BLaER1 treated with 17β-estradiol and CSF1 and Interleukin-3, amounts not matched to agents 10 nM and 100 nM (cell line): ENCODE data around the gene ARHGAP24.
"Not testable (repeated sequence)": the region's sequence is repeated elsewhere in the genome, so short reads cannot be mapped to it uniquely, and the experiment has no call there.

ENCODE experiments used
- H3K27ac ChIP-seq, 11 experiments: shearing (Covaris generic); formaldehyde crosslinking; 2 replicates each; pipeline ENCODE4 v1.8.1; 2022
- H3K27me3 ChIP-seq, 11 experiments: shearing (Covaris generic); formaldehyde crosslinking; 2 replicates each; pipeline ENCODE4 v1.8.1; 2022
- H3K36me3 ChIP-seq, 11 experiments: shearing (Covaris generic); formaldehyde crosslinking; 2 replicates each; pipeline ENCODE4 v1.8.1; 2022
- H3K4me1 ChIP-seq, 10 experiments: shearing (Covaris generic); formaldehyde crosslinking; 2 replicates each; pipeline ENCODE4 v1.8.1; 2022
- H3K4me2 ChIP-seq, 11 experiments: shearing (Covaris generic); formaldehyde crosslinking; 2 replicates each; pipeline ENCODE4 v1.8.1; 2022
- H3K4me3 ChIP-seq, 10 experiments: shearing (Covaris generic); formaldehyde crosslinking; 2 replicates each; pipeline ENCODE4 v1.8.1; 2022
- H3K9ac ChIP-seq, 11 experiments: shearing (Covaris generic); formaldehyde crosslinking; 2 replicates each; pipeline ENCODE4 v1.8.1; 2022
- H3K9me3 ChIP-seq, 11 experiments: shearing (Covaris generic); formaldehyde crosslinking; replicated peaks in 1 of 11; 2 replicates each; pipeline ENCODE4 v1.8.1; 2022
- H4K20me1 ChIP-seq, 11 experiments: shearing (Covaris generic); formaldehyde crosslinking; 2 replicates each; pipeline ENCODE4 v1.8.1; 2022
- Cebpa-rat ChIP-seq, 11 experiments: shearing (Covaris generic); IDR thresholded peaks; 2 replicates each; pipeline ENCODE4 v1.8.1; 2022

The ARHGAP24 gene

DNA sequence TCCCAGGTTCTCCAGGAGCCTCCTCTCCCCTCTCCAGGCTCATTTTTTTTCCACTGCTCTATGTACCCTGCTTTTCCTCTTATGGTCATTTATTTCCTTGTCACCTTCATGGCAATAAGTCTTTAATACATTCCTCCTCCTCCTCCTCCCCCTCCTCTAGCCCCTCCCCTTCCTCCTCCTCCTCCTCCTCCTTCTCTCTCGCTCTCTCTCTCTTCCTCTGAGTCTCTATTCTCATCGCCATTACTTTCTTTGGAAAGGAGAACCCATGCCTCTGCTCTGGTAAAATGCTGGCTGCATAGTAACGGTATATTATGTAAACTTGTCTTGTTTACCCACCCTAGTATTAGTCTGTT is 35.7 kb downstream of the ARHGAP24 start:
- no peak for TF ChIP-seq Cebpa-rat (IDR thresholded peaks at IDR 0.05)
- Histone ChIP-seq H3K9me3 (peaks cover 0 to 11% (median 4%) of the 10 kb centered on the region in 11 experiments; a peak in 6 of 22 replicates), H3K4me1 (no peaks in the 10 kb centered on the region), H3K4me2 (no peak overlapping the region), H3K9ac (no peak overlapping the region), H3K36me3 (no peaks in the 10 kb centered on the region), H3K27ac (no peak overlapping the region), H3K27me3 (no peaks in the 10 kb centered on the region), H3K4me3 (no peak overlapping the region), H4K20me1 (no peaks in the 10 kb centered on the region)

DNA sequence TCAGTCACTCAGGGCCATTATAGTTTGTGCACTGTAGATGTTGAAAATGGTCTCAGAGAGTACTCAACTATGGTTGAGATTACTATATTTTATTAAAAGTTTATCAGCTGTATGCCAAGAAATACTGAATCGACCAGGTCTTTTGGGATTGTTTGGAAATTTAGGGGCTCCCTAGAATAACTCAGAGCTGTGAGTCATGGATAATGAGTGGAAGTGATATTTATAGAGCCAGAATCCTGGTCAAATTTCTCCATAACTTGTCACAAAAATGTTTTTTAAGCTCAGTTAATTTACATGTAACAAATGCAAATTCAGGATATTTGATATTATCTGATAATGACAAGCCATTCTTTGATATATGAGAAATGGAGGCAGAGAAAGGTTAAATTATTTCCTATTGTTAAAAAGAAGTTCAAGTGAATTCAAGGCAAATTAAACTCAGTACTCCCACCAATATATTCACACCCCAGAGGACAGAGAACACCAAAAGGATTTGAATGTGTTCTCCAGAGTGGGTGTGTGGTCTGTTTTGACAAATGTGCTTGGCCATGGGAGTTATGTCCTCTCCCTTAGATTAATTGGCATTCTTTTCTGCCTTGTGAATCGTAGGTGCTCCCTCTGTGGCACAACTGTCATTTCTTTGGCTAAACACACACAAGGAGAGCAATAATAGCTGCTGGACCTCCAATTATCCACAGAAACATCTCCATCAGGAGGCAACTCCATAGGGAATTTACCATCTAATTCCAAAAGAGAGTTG is 37.7 kb downstream of the ARHGAP24 start:
- no peak overlapping the region for H3K4me2 ChIP-seq
- H3K9ac ChIP-seq = no peak overlapping the region
- no peaks in the 10 kb centered on the region for H3K4me1 ChIP-seq
- no peaks in the 10 kb centered on the region for H3K36me3 ChIP-seq
- no peaks in the 10 kb centered on the region for H4K20me1 ChIP-seq
- no peaks in the 10 kb centered on the region for H3K27me3 ChIP-seq
- no peaks in the 10 kb centered on the region for H3K9me3 ChIP-seq
- no peak for TF ChIP-seq Cebpa-rat (IDR thresholded peaks at IDR 0.05)
- no peak overlapping the region for H3K4me3 ChIP-seq
- H3K27ac ChIP-seq = no peak overlapping the region

DNA sequence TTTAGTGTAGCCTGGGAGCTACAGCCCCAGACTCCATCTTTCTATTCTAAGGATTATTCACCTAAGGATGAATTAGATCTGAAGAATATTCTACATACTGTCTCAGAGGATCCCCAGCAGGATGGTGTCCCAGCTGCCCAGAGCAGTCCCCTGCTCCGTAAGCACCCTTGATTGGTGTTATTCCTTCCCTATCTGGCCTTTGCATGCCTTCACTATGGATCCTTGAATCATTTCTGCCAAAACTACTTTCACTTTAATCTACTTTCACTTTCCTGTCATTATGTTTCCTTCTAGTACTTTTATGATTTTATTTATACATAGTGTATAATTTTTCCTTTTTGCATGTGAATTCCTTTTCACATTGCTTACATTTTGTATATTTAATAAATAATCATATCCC is 39.2 kb downstream of the ARHGAP24 start:
- H3K9ac ChIP-seq = no peak overlapping the region
- no peak overlapping the region for H3K4me2 ChIP-seq
- no peaks in the 10 kb centered on the region for H3K36me3 ChIP-seq
- no peaks in the 10 kb centered on the region for H4K20me1 ChIP-seq
- H3K27ac ChIP-seq = no peak overlapping the region
- no peaks in the 10 kb centered on the region for H3K27me3 ChIP-seq
- H3K4me1 ChIP-seq = no peaks in the 10 kb centered on the region
- H3K9me3 ChIP-seq = no peaks in the 10 kb centered on the region
- TF ChIP-seq Cebpa-rat (IDR thresholded peaks at IDR 0.05) = no peak
- H3K4me3 ChIP-seq = no peak overlapping the region

DNA sequence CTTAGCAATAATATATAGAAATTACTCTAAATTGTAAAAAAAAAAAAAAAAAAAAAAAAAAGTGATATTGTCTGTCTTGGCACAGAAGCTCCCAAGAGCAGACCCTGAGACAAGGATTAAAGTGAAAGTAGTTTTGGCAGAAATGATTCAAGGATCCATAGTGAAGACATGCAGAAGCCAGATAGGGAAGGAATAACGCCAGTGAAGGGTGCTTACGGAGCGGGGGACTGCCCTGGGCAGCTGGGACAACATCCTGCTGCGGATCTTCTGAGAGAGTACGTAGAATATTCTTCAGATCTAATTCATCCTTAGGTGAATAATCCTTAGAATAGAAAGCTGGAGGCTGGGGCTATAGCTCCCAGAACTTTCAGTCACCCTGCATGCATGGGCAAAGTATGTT is 39.8 kb downstream of the ARHGAP24 start:
- no peaks in the 10 kb centered on the region for H4K20me1 ChIP-seq
- no peak overlapping the region for H3K27ac ChIP-seq
- no peak for TF ChIP-seq Cebpa-rat (IDR thresholded peaks at IDR 0.05)
- H3K9me3 ChIP-seq = no peaks in the 10 kb centered on the region
- H3K36me3 ChIP-seq = no peaks in the 10 kb centered on the region
- H3K9ac ChIP-seq = no peak overlapping the region
- no peak overlapping the region for H3K4me3 ChIP-seq
- no peaks in the 10 kb centered on the region for H3K27me3 ChIP-seq
- H3K4me2 ChIP-seq = no peak overlapping the region
- H3K4me1 ChIP-seq = no peaks in the 10 kb centered on the region

DNA sequence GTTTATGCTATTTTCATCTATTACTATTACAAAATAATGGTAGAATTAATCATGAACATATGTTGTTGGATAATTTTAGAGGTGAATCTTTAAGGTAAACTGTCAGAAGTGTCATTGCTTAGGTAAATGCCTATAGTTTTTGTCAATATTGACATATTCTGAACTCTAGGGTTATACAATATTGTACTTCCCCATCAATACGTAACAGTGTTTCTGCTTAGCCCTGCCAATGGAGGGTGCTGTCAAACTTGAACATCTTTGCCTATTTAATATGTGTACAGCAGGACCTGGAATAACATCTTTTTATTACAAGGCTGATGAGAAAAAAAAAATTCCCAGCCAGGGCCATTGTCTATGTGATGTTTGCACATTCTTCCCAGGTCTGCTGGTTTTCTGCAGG is 40.8 kb downstream of the ARHGAP24 start:
- H3K27me3 ChIP-seq = no peaks in the 10 kb centered on the region
- no peaks in the 10 kb centered on the region for H3K9me3 ChIP-seq
- H4K20me1 ChIP-seq = no peaks in the 10 kb centered on the region
- H3K36me3 ChIP-seq = no peaks in the 10 kb centered on the region
- H3K4me1 ChIP-seq = no peaks in the 10 kb centered on the region
- no peak overlapping the region for H3K9ac ChIP-seq
- H3K4me2 ChIP-seq = no peak overlapping the region
- no peak overlapping the region for H3K27ac ChIP-seq
- no peak for TF ChIP-seq Cebpa-rat (IDR thresholded peaks at IDR 0.05)
- no peak overlapping the region for H3K4me3 ChIP-seq

DNA sequence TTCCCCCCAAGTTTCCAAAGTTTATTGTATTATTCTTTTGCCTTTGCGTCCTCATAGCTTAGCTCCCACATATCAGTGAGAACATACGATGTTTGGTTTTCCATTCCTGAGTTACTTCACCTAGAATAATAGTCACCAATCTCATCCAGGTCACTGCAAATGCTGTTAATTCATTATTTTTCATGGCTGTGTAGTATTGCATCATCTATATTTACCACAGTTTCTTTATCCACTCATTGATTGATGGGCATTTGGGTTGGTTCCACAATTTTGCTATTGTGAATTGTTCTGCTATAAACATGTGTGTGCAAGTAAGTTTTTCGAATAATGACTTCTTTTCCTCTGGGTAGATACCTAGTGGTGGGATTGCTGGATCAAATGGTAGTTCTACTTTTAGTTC is 43.6 kb downstream of the ARHGAP24 start:
- TF ChIP-seq Cebpa-rat (IDR thresholded peaks at IDR 0.05) = peak in 1 of 11 experiments; percentile 20; a peak in 1 of 22 replicates
- not testable (repeated sequence) for H3K27me3 ChIP-seq, H3K4me2 ChIP-seq, H4K20me1 ChIP-seq, H3K4me3 ChIP-seq, H3K9me3 ChIP-seq, H3K36me3 ChIP-seq, H3K27ac ChIP-seq, H3K4me1 ChIP-seq, H3K9ac ChIP-seq

DNA sequence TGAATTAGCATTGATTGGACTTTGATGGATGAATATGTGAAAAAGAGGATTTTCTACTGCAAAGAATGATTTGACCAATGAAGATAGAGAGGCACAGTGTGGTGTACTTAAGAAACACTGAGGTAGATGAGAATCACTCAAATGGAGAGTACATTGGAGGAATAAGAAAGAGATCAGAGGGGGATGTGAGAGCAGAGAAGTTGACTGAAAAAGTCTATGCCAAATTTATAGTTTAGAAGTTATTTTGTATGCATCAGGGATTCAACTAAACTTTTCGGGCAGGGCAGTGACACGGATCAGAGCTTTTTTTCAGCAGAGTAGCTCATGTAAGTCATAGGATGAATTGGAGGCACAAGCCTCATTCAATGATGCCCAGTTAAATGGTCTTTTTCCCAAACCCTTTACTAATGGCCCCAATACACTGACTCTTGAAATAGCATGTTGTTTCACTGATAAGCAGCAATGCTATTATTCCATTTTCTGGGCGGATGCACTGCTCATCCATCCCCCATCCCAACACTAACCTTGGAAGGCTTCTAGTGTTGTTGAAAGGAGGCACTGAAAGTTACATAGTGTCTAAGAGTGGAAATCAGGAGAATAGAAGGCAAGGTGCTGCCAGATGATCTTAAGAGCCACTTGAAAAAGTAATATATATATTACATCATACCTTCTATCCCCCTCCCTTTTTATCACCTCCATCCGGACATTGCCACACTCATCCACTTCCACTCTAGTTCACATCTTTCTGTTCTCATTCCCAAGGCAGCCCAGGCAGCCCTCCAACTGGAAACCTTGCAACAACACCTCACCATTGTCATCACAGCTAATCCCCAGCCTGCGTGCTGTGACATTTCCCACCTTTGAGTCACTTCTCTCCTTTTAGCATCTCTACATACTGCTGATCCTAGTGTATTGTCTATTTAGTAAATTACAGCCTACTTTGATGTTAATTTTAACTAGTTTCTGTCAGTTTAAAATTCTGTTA is 46.1 kb downstream of the ARHGAP24 start:
- no peak for TF ChIP-seq Cebpa-rat (IDR thresholded peaks at IDR 0.05)
- Histone ChIP-seq H3K4me1 (no peaks in the 10 kb centered on the region), H3K27ac (no peak overlapping the region), H3K9ac (no peak overlapping the region), H3K36me3 (no peaks in the 10 kb centered on the region), H3K4me3 (no peak overlapping the region), H3K4me2 (no peak overlapping the region), H4K20me1 (no peaks in the 10 kb centered on the region), H3K9me3 (no peaks in the 10 kb centered on the region), H3K27me3 (no peaks in the 10 kb centered on the region)

DNA sequence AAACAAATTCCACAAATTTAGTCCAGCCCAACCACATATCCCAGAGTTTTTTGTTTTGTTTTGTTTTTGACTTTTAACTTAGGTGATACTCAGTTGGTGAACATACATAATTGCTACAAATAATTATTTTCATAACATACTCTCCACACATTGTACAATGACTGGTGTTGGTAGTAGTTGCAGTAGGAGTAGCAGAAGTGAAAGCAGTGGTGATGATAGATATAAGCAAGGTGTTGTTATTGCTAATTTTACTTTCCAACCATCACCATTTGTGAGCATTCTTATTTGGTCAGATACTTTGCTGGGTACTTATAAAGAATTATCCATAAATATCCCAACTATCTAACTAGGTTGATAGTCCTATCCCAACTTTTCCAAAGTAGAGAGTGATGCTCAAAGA is 47.3 kb downstream of the ARHGAP24 start:
- Histone ChIP-seq H3K27me3 (no peaks in the 10 kb centered on the region), H3K4me3 (no peak overlapping the region), H3K4me2 (no peak overlapping the region), H4K20me1 (no peaks in the 10 kb centered on the region), H3K9ac (no peak overlapping the region), H3K36me3 (no peaks in the 10 kb centered on the region), H3K4me1 (no peaks in the 10 kb centered on the region), H3K27ac (no peak overlapping the region), H3K9me3 (no peaks in the 10 kb centered on the region)
- TF ChIP-seq Cebpa-rat (IDR thresholded peaks at IDR 0.05) = no peak

DNA sequence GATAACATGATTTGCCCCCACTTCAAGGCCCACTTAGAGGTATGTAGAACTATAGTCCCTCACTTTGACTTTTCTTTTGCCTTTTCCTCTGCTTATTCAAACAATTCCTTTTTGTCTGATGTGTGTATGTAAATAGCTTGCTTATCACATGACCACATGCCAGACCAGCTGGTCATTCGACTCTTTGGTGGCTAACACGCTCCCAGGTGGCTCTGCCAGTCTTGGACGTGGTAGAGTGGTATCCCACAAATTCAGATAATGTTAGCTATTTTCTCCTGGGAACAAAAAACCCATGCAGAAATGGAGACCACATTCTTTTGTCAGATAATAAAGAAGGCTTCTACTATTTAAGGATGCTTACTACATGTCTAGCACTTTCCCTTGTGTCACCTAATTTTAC is 47.9 kb downstream of the ARHGAP24 start:
- Histone ChIP-seq H3K27me3 (no peaks in the 10 kb centered on the region), H3K9me3 (no peaks in the 10 kb centered on the region), H3K4me2 (no peak overlapping the region), H3K36me3 (no peaks in the 10 kb centered on the region), H3K27ac (no peak overlapping the region), H3K9ac (no peak overlapping the region), H4K20me1 (no peaks in the 10 kb centered on the region), H3K4me3 (no peak overlapping the region), H3K4me1 (no peaks in the 10 kb centered on the region)
- TF ChIP-seq Cebpa-rat (IDR thresholded peaks at IDR 0.05) = no peak
